A549 (cell line): Measurements from ENCODE around the gene PPTC7. TPM values are rescaled to one million over a fixed set of nuclear protein-coding genes. Genes with fewer than 3 reads are reported as not detected.

ENCODE experiments used
- ATAC-seq, 2 experiments: fragments of 200-7000 bp in 1 of 2; fragments of >200 bp in 1 of 2; cut with Nextera tagmentation in 1 of 2; cut with Tn5 transposase in 1 of 2; 3 replicates each; pipeline versions ENCODE4 v1.8.0 to v1.9.1; 2018 to 2020; ENCODE audit warnings: mild to moderate bottlenecking in 1 of 2, moderate library complexity in 1 of 2
- CTCF ChIA-PET: fragments of 300-600 bp; sonication (Branson Sonifier 250); formaldehyde crosslinking; extraction: SDS; loops from one replicate; lab custom pipeline; 2021; ENCODE audit warnings: antibody characterized with exemption, inconsistent platforms; lab: Yijun Ruan, JAX
- POLR2A ChIA-PET: fragments of 350-600 bp; formaldehyde crosslinking; extraction: SDS; loops from one replicate; lab custom pipeline; 2021; ENCODE audit warnings: antibody characterized with exemption, inconsistent platforms; lab: Yijun Ruan, JAX
- DNase-seq, 2 experiments: peaks; one replicate each; pipeline versions ENCODE4 v3.0.0 to v3.0.0-alpha.2; 2011 to 2016; ENCODE audit warnings: low read depth in 1 of 2, low spot score in 1 of 2
- FAIRE-seq: peaks from 2 replicates; lab custom pipeline; 2011; peaks lifted over from hg19 to GRCh38; lab: Jason Lieb, UNC
- H3K27ac ChIP-seq, 2 experiments: fragments of >200 bp; sonication (Bioruptor Twin); formaldehyde crosslinking; 3 replicates each; pipeline ENCODE4 v1.5.1; 2016 to 2017
- H3K4me1 ChIP-seq: fragments of >200 bp; sonication (Bioruptor Twin); formaldehyde crosslinking; 3 replicates; pipeline ENCODE4 v1.6.1; 2016
- H3K4me2 ChIP-seq: fragments of >200 bp; sonication (Bioruptor Twin); formaldehyde crosslinking; 3 replicates; pipeline ENCODE4 v1.6.1; 2016
- H3K4me3 ChIP-seq: fragments of >200 bp; sonication (Bioruptor Twin); formaldehyde crosslinking; 3 replicates; pipeline ENCODE4 v1.5.1; 2016
- H3K9me3 ChIP-seq: fragments of >200 bp; sonication (Bioruptor Twin); formaldehyde crosslinking; 3 replicates; pipeline ENCODE4 v1.6.1; 2016
- EHMT2 ChIP-seq: fragments of 200-600 bp; sonication (generic); IDR thresholded peaks from 2 replicates; pipeline ENCODE4 v1.6.1; 2016; ENCODE audit warnings: antibody characterized with exemption, low read depth, mild to moderate bottlenecking, moderate library complexity
- EP300 ChIP-seq, 2 experiments: fragments of >200 bp; sonication (Bioruptor Twin); formaldehyde crosslinking; IDR thresholded peaks; 2 replicates in 1 of 2; 3 replicates in 1 of 2; pipeline ENCODE4 v1.6.1; 2016 to 2017
- ESRRA ChIP-seq: fragments of 150-350 bp; IDR thresholded peaks from 2 replicates; pipeline ENCODE4 v1.6.1; 2014; ENCODE audit warnings: mild to moderate bottlenecking, low read length, borderline replicate concordance
- FOSB ChIP-seq: fragments of 250-450 bp; sonication (Bioruptor Pico); IDR thresholded peaks from 2 replicates; pipeline ENCODE4 v1.5.0; 2020; ENCODE audit warnings: mild to moderate bottlenecking, moderate library complexity
- FOSL2 ChIP-seq, 2 experiments: fragments of 450-650 bp in 1 of 2; fragments of >200 bp in 1 of 2; sonication (Bioruptor Twin) in 1 of 2; formaldehyde crosslinking; IDR thresholded peaks; 2 replicates each; pipeline versions ENCODE4 v1.5.0 to v1.6.1; 2016 to 2020; ENCODE audit warnings: mild to moderate bottlenecking in 1 of 2, moderate library complexity in 1 of 2
- FOXS1 ChIP-seq: fragments of 250-450 bp; sonication (Bioruptor Pico); IDR thresholded peaks from 2 replicates; pipeline ENCODE4 v1.5.0; 2020; ENCODE audit warnings: mild to moderate bottlenecking, moderate library complexity
- HDAC2 ChIP-seq: fragments of 200-600 bp; sonication (generic); IDR thresholded peaks from 2 replicates; pipeline ENCODE4 v1.6.1; 2016
- HES2 ChIP-seq: fragments of >200 bp; sonication (Bioruptor Twin); formaldehyde crosslinking; IDR thresholded peaks from 2 replicates; pipeline ENCODE4 v1.6.1; 2016
- HOXA7 ChIP-seq: fragments of 250-450 bp; sonication (Bioruptor Pico); IDR thresholded peaks from 2 replicates; pipeline ENCODE4 v1.5.0; 2020; ENCODE audit warnings: mild to moderate bottlenecking, moderate library complexity
- JUN ChIP-seq, 2 experiments: fragments of >200 bp; sonication (Bioruptor Twin); formaldehyde crosslinking; IDR thresholded peaks; 2 replicates in 1 of 2; 3 replicates in 1 of 2; pipeline ENCODE4 v1.6.1; 2016 to 2017
- JUNB ChIP-seq: fragments of >200 bp; sonication (Bioruptor Twin); formaldehyde crosslinking; IDR thresholded peaks from 2 replicates; pipeline ENCODE4 v1.6.1; 2016
- MAFK ChIP-seq: fragments of 450-650 bp; IDR thresholded peaks from 2 replicates; pipeline ENCODE4 v1.6.1; 2014; ENCODE audit not compliant: partially characterized antibody
- MAX ChIP-seq: IDR thresholded peaks from 2 replicates; pipeline ENCODE4 v1.6.1; 2012
- NPAS2 ChIP-seq: fragments of 250-450 bp; sonication (Bioruptor Pico); IDR thresholded peaks from 2 replicates; pipeline ENCODE4 v1.8.0; 2022; ENCODE audit warnings: mild to moderate bottlenecking, moderate library complexity, borderline replicate concordance
- NR3C1 ChIP-seq: fragments of >200 bp; sonication (Bioruptor Twin); formaldehyde crosslinking; IDR thresholded peaks from 3 replicates; pipeline ENCODE4 v1.6.1; 2017
- PHF8 ChIP-seq: fragments of 200-600 bp; sonication (generic); IDR thresholded peaks from 2 replicates; pipeline ENCODE4 v1.6.1; 2016; ENCODE audit warnings: low read depth, mild to moderate bottlenecking, antibody characterized with exemption, moderate library complexity, borderline replicate concordance
- POLR2AphosphoS2 ChIP-seq: conservative IDR thresholded peaks from 2 replicates; pipeline ENCODE4 v1.6.1; 2012; ENCODE audit warnings: low read length, improper control_type of control experiment, inconsistent platforms
- RCOR1 ChIP-seq: fragments of 150-350 bp; IDR thresholded peaks from 2 replicates; pipeline ENCODE4 v1.6.1; 2014; ENCODE audit warnings: antibody characterized with exemption, low read length, low read depth
- REST ChIP-seq: fragments of 200-600 bp; sonication (generic); IDR thresholded peaks from 2 replicates; pipeline ENCODE4 v1.6.1; 2016; ENCODE audit warnings: antibody characterized with exemption, mild to moderate bottlenecking, moderate library complexity
- RNF2 ChIP-seq: fragments of 200-600 bp; sonication (generic); IDR thresholded peaks from 2 replicates; pipeline ENCODE4 v1.6.1; 2016; ENCODE audit warnings: low read depth, mild to moderate bottlenecking, antibody characterized with exemption, moderate library complexity, borderline replicate concordance
- USF2 ChIP-seq: fragments of 450-650 bp; IDR thresholded peaks from 2 replicates; pipeline ENCODE4 v1.6.1; 2014; ENCODE audit warnings: antibody characterized with exemption
- ZFP36 ChIP-seq: fragments of 450-650 bp; IDR thresholded peaks from 2 replicates; pipeline ENCODE4 v1.6.1; 2014; ENCODE audit warnings: borderline replicate concordance; ENCODE audit not compliant: partially characterized antibody
- ZSCAN20 ChIP-seq: fragments of 250-450 bp; sonication (Bioruptor Pico); IDR thresholded peaks from 2 replicates; pipeline ENCODE4 v1.8.0; 2022; ENCODE audit warnings: mild to moderate bottlenecking, moderate library complexity
- WGBS: methylation state at CpG from one replicate; pipeline ENCODE4 v1.1.6; 2017; ENCODE audit errors: missing lambda C conversion rate; 5-methylcytosine and 5-hydroxymethylcytosine counted together
- polyA plus RNA-seq, 4 experiments: library from polyadenylated mRNA; depleted of rRNA in 3 of 4; stranded (reverse); fragments of >200 nt; fragmentation: RNase III in 1 of 4; extraction: RNeasy Plus Mini Kit Qiagen cat#74134 plus additional on column Dnase treatment in 1 of 4; gene quantifications; 2 replicates in 3 of 4; 3 replicates in 1 of 4; pipeline ENCODE4 v1.2.3, GENCODE V29; 2011 to 2017
- TF ChIP-seq, protein P1 (sequence below): fragments of >200 bp; sonication (Bioruptor Twin); formaldehyde crosslinking; IDR thresholded peaks from 3 replicates; pipeline ENCODE4 v1.5.1; 2016

PPTC7 gene
- polyA plus RNA-seq, 2 of the 4 experiments (the other 2 are of a cell fraction): 15.1 to 30.3 TPM

DNA sequence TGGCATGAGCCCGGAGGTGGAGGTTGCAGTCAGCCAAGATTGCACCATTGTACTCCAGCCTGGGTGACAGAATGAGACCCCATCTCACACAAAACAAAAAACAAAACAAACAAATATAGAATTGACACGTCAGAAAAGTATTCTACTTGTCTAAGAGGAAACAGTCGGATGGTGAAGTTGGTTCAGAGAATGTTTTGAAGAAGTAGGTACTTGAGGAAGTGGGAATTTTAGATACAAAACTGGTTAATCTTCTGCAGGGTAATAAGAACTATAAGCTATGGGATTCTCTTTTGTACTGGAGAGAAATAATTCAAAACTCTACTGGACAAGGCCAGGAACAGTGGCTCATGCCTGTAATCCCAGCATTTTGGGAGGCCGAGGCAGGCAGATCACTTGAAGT lies 16.2 kb upstream of the PPTC7 start:
- CTCF ChIA-PET: interaction anchor here (0.6 to 11.9 kb wide), 19 partner anchors 10 to 289 kb away, joined by 3 to 184 read pairs (median 6); partner anchors contain the start of genes ARPC3, FAM216A, GPN3 and RAD9B
- Histone ChIP-seq H3K27ac (no peak overlapping the region), H3K9me3 (no peaks in the 10 kb centered on the region)
- TF ChIP-seq RNF2 (no peak), HOXA7 (no peak), EHMT2 (no peak), HDAC2 (no peak), MAX (no peak), ZSCAN20 (CRISPR knock-in tag) (no peak), RCOR1 (no peak), ESRRA (no peak), USF2 (no peak), NR3C1 (no peak), REST (no peak), FOSL2 (IDR thresholded peaks at IDR 0.05) (no peak), FOSL2 (CRISPR knock-in tag; IDR thresholded peaks at IDR 0.05) (no peak), FOXS1 (CRISPR knock-in tag) (no peak), MAFK (no peak), PHF8 (no peak), JUNB (no peak), POLR2AphosphoS2 (no peak), JUN (IDR thresholded peaks at IDR 0.05) (no peak), EP300 (IDR thresholded peaks at IDR 0.05) (no peak), NPAS2 (no peak)
- TF ChIP-seq, all 56 proteins: peak for 0
- Histone ChIP-seq H3K4me2 (no peak overlapping the region), H3K4me1 (no peaks in the 10 kb centered on the region), H3K4me3 (no peak overlapping the region)
- 82% methylated on average over 4 of the region's 4 CpGs for WGBS
- FAIRE-seq (no peak), DNase-seq (no peak), ATAC-seq (no peak)
- POLR2A ChIA-PET: interaction anchor here (1.4 kb wide), 1 partner anchor 149 kb away, joined by 5 read pairs; the partner anchor contains the start of gene ARPC3

DNA sequence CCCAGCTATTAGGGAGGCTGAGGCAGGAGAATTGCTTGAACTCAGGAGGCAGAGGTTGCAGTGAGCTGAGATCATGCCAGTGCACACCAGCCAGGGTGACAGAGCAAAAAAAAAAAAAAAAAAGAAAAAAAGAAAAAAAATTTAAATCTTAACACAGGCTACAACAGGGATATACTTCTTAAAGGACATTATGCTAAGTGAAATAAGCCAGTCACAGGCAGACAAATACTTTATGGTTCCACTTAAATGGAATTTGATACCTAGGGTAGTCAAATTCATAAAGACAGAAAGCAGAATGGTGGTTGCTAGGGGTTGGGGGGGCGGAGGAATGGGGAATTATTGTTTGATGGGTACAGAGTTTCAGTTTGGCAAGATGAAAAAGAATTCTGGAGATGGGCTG lies 14.8 kb upstream of the PPTC7 start:
- DNase-seq (no peak), ATAC-seq (no peak), FAIRE-seq (no peak)
- WGBS: 23% methylated on average over 1 of the region's 1 CpG
- Histone ChIP-seq H3K4me1 (no peaks in the 10 kb centered on the region), H3K27ac (no peak overlapping the region), H3K4me2 (no peak overlapping the region), H3K4me3 (no peak overlapping the region), H3K9me3 (no peaks in the 10 kb centered on the region)
- ChIA-PET POLR2A (no interaction called here), CTCF (interaction anchor here (2.0 to 11.9 kb wide), 6 partner anchors 9 to 148 kb away, joined by 5 to 184 read pairs (median 149); partner anchors contain the start of genes ARPC3, FAM216A and GPN3)
- TF ChIP-seq FOSB (no peak), ESRRA (no peak), HES2 (no peak), ZFP36 (no peak)
- TF ChIP-seq, protein P1, sequence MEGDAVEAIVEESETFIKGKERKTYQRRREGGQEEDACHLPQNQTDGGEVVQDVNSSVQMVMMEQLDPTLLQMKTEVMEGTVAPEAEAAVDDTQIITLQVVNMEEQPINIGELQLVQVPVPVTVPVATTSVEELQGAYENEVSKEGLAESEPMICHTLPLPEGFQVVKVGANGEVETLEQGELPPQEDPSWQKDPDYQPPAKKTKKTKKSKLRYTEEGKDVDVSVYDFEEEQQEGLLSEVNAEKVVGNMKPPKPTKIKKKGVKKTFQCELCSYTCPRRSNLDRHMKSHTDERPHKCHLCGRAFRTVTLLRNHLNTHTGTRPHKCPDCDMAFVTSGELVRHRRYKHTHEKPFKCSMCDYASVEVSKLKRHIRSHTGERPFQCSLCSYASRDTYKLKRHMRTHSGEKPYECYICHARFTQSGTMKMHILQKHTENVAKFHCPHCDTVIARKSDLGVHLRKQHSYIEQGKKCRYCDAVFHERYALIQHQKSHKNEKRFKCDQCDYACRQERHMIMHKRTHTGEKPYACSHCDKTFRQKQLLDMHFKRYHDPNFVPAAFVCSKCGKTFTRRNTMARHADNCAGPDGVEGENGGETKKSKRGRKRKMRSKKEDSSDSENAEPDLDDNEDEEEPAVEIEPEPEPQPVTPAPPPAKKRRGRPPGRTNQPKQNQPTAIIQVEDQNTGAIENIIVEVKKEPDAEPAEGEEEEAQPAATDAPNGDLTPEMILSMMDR: no peak
